A549 (cell line): ENCODE results near the gene SPATA31D4. TPM values are rescaled to one million over a fixed set of nuclear protein-coding genes. Genes with fewer than 3 reads are reported as not detected.
"Not testable (repeated sequence)": the region's sequence is repeated elsewhere in the genome, so short reads cannot be mapped to it uniquely, and the experiment has no call there.

Experiments
- ATAC-seq, 2 experiments: fragments of 200-7000 bp in 1 of 2; fragments of >200 bp in 1 of 2; cut with Nextera tagmentation in 1 of 2; cut with Tn5 transposase in 1 of 2; 3 replicates each; pipeline versions ENCODE4 v1.8.0 to v1.9.1; 2018 to 2020; ENCODE audit warnings: mild to moderate bottlenecking in 1 of 2, moderate library complexity in 1 of 2
- CTCF ChIA-PET: fragments of 300-600 bp; sonication (Branson Sonifier 250); formaldehyde crosslinking; extraction: SDS; loops from one replicate; lab custom pipeline; 2021; ENCODE audit warnings: antibody characterized with exemption, inconsistent platforms; lab: Yijun Ruan, JAX
- POLR2A ChIA-PET: fragments of 350-600 bp; formaldehyde crosslinking; extraction: SDS; loops from one replicate; lab custom pipeline; 2021; ENCODE audit warnings: antibody characterized with exemption, inconsistent platforms; lab: Yijun Ruan, JAX
- DNase-seq, 2 experiments: peaks; one replicate each; pipeline versions ENCODE4 v3.0.0 to v3.0.0-alpha.2; 2011 to 2016; ENCODE audit warnings: low read depth in 1 of 2, low spot score in 1 of 2
- FAIRE-seq: peaks from 2 replicates; lab custom pipeline; 2011; peaks lifted over from hg19 to GRCh38; lab: Jason Lieb, UNC
- H3K27ac ChIP-seq, 2 experiments: fragments of >200 bp; sonication (Bioruptor Twin); formaldehyde crosslinking; 3 replicates each; pipeline ENCODE4 v1.5.1; 2016 to 2017
- H3K4me1 ChIP-seq: fragments of >200 bp; sonication (Bioruptor Twin); formaldehyde crosslinking; 3 replicates; pipeline ENCODE4 v1.6.1; 2016
- H3K4me2 ChIP-seq: fragments of >200 bp; sonication (Bioruptor Twin); formaldehyde crosslinking; 3 replicates; pipeline ENCODE4 v1.6.1; 2016
- H3K4me3 ChIP-seq: fragments of >200 bp; sonication (Bioruptor Twin); formaldehyde crosslinking; 3 replicates; pipeline ENCODE4 v1.5.1; 2016
- H3K9me3 ChIP-seq: fragments of >200 bp; sonication (Bioruptor Twin); formaldehyde crosslinking; 3 replicates; pipeline ENCODE4 v1.6.1; 2016
- CBX2 ChIP-seq: fragments of 200-600 bp; sonication (generic); IDR thresholded peaks from 2 replicates; pipeline ENCODE4 v1.6.1; 2016; ENCODE audit warnings: low read depth, mild to moderate bottlenecking, borderline replicate concordance
- CBX8 ChIP-seq: fragments of 200-600 bp; sonication (generic); IDR thresholded peaks from 2 replicates; pipeline ENCODE4 v1.6.1; 2016
- CHD2 ChIP-seq: fragments of 150-350 bp; IDR thresholded peaks from 2 replicates; pipeline ENCODE4 v1.6.1; 2014; ENCODE audit warnings: low read length; ENCODE audit not compliant: partially characterized antibody
- EP300 ChIP-seq, 2 experiments: fragments of >200 bp; sonication (Bioruptor Twin); formaldehyde crosslinking; IDR thresholded peaks; 2 replicates in 1 of 2; 3 replicates in 1 of 2; pipeline ENCODE4 v1.6.1; 2016 to 2017
- ESRRA ChIP-seq: fragments of 150-350 bp; IDR thresholded peaks from 2 replicates; pipeline ENCODE4 v1.6.1; 2014; ENCODE audit warnings: mild to moderate bottlenecking, low read length, borderline replicate concordance
- FOSB ChIP-seq: fragments of 250-450 bp; sonication (Bioruptor Pico); IDR thresholded peaks from 2 replicates; pipeline ENCODE4 v1.5.0; 2020; ENCODE audit warnings: mild to moderate bottlenecking, moderate library complexity
- FOSL2 ChIP-seq, 2 experiments: fragments of 450-650 bp in 1 of 2; fragments of >200 bp in 1 of 2; sonication (Bioruptor Twin) in 1 of 2; formaldehyde crosslinking; IDR thresholded peaks; 2 replicates each; pipeline versions ENCODE4 v1.5.0 to v1.6.1; 2016 to 2020; ENCODE audit warnings: mild to moderate bottlenecking in 1 of 2, moderate library complexity in 1 of 2
- FOXS1 ChIP-seq: fragments of 250-450 bp; sonication (Bioruptor Pico); IDR thresholded peaks from 2 replicates; pipeline ENCODE4 v1.5.0; 2020; ENCODE audit warnings: mild to moderate bottlenecking, moderate library complexity
- GATA3 ChIP-seq: IDR thresholded peaks from 2 replicates; pipeline ENCODE4 v1.6.1; 2012; ENCODE audit warnings: borderline replicate concordance
- HDAC2 ChIP-seq: fragments of 200-600 bp; sonication (generic); IDR thresholded peaks from 2 replicates; pipeline ENCODE4 v1.6.1; 2016
- JUNB ChIP-seq: fragments of >200 bp; sonication (Bioruptor Twin); formaldehyde crosslinking; IDR thresholded peaks from 2 replicates; pipeline ENCODE4 v1.6.1; 2016
- KDM1A ChIP-seq: fragments of 200-600 bp; sonication (generic); IDR thresholded peaks from 2 replicates; pipeline ENCODE4 v1.6.1; 2016; ENCODE audit warnings: low read depth, mild to moderate bottlenecking
- KDM5A ChIP-seq: fragments of 200-600 bp; sonication (generic); IDR thresholded peaks from 2 replicates; pipeline ENCODE4 v1.6.1; 2016; ENCODE audit warnings: antibody characterized with exemption, mild to moderate bottlenecking
- MAZ ChIP-seq: fragments of 150-350 bp; IDR thresholded peaks from 2 replicates; pipeline ENCODE4 v1.6.1; 2014; ENCODE audit warnings: antibody characterized with exemption, low read depth, low read length, borderline replicate concordance
- NPAS2 ChIP-seq: fragments of 250-450 bp; sonication (Bioruptor Pico); IDR thresholded peaks from 2 replicates; pipeline ENCODE4 v1.8.0; 2022; ENCODE audit warnings: mild to moderate bottlenecking, moderate library complexity, borderline replicate concordance
- PHF8 ChIP-seq: fragments of 200-600 bp; sonication (generic); IDR thresholded peaks from 2 replicates; pipeline ENCODE4 v1.6.1; 2016; ENCODE audit warnings: low read depth, mild to moderate bottlenecking, antibody characterized with exemption, moderate library complexity, borderline replicate concordance
- POLR2A ChIP-seq: IDR thresholded peaks from 2 replicates; pipeline ENCODE4 v1.6.1; 2012; ENCODE audit warnings: mild to moderate bottlenecking, low read length
- RAD21 ChIP-seq, 2 experiments: fragments of >200 bp in 1 of 2; sonication (Bioruptor Twin) in 1 of 2; formaldehyde crosslinking in 1 of 2; IDR thresholded peaks in 1 of 2; conservative IDR thresholded peaks in 1 of 2; 2 replicates in 1 of 2; 3 replicates in 1 of 2; pipeline ENCODE4 v1.6.1; 2012 to 2018; ENCODE audit warnings: inconsistent platforms in 1 of 2
- RARB ChIP-seq: fragments of 250-450 bp; sonication (Bioruptor Pico); IDR thresholded peaks from 2 replicates; pipeline ENCODE4 v1.8.0; 2021; ENCODE audit warnings: mild to moderate bottlenecking, moderate library complexity
- RFX5 ChIP-seq: fragments of 450-650 bp; IDR thresholded peaks from 2 replicates; pipeline ENCODE4 v1.7.1; 2014; ENCODE audit warnings: antibody characterized with exemption, mild to moderate bottlenecking, moderate library complexity
- SREBF2 ChIP-seq: fragments of 450-650 bp; IDR thresholded peaks from 2 replicates; pipeline ENCODE4 v1.6.1; 2014; ENCODE audit warnings: mild to moderate bottlenecking, moderate library complexity
- WGBS: methylation state at CpG from one replicate; pipeline ENCODE4 v1.1.6; 2017; ENCODE audit errors: missing lambda C conversion rate; 5-methylcytosine and 5-hydroxymethylcytosine counted together
- polyA minus RNA-seq: library from RNA; depleted of rRNA, polyadenylated mRNA; stranded (reverse); fragments of >200 nt; gene quantifications from 2 replicates; pipeline ENCODE4 v1.2.3, GENCODE V29; 2011; rRNA and poly(A)+ RNA removed
- polyA plus RNA-seq, 4 experiments: library from polyadenylated mRNA; depleted of rRNA in 3 of 4; stranded (reverse); fragments of >200 nt; fragmentation: RNase III in 1 of 4; extraction: RNeasy Plus Mini Kit Qiagen cat#74134 plus additional on column Dnase treatment in 1 of 4; gene quantifications; 2 replicates in 3 of 4; 3 replicates in 1 of 4; pipeline ENCODE4 v1.2.3, GENCODE V29; 2011 to 2017
- TF ChIP-seq, protein P1 (sequence below): fragments of >200 bp; sonication (Bioruptor Twin); formaldehyde crosslinking; IDR thresholded peaks from 2 replicates; pipeline ENCODE4 v1.6.1; 2016
- TF ChIP-seq, protein P2 (sequence below): fragments of >200 bp; sonication (Bioruptor Twin); formaldehyde crosslinking; IDR thresholded peaks from 3 replicates; pipeline ENCODE4 v1.5.1; 2016
- TF ChIP-seq, protein P3 (sequence below): IDR thresholded peaks from 2 replicates; pipeline ENCODE4 v1.6.1; 2012; ENCODE audit warnings: low read depth, borderline replicate concordance

SPATA31D4 gene
- polyA plus RNA-seq (2011; rRNA removed) (not detected in 2 replicates), polyA plus RNA-seq (2017; fragmentation: RNase III; extraction: RNeasy Plus Mini Kit Qiagen cat#74134 plus additional on column Dnase treatment) (not detected in 3 replicates), polyA minus RNA-seq (not detected in 2 replicates)
- polyA plus RNA-seq (2012; cell fraction: cytosol; rRNA removed) = not detected in 2 replicates
- not detected in 2 replicates for polyA plus RNA-seq (2012; cell fraction: nucleus; rRNA removed)

DNA sequence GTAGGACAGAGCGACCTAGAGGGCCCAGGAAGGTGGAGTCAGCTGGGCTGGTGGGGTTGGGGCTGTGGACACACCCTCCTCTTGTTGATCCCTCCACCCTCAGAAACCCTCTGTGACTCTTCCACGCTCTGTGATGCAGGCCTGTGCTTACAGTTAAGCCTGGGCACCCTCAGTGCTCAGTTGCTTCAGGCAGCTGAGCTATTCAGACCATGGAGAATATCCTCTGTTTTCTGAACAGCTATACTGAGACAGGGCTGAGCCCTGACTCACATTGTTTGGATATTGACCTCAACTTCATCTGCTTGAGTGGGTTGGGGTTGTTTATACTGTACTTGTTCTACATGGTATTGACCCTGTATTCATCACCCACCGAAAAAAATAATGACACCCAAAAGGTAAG lies at the start of gene SPATA31D4:
Gene SPATA31D4 (plus strand): TSS at position 124 of the 400 bp plus-strand sequence. CDS start 86 bp downstream, at position 210.
- FAIRE-seq, H3K4me2 ChIP-seq, H3K27ac ChIP-seq, CTCF ChIA-PET, POLR2A ChIA-PET, DNase-seq, H3K4me1 ChIP-seq, H3K9me3 ChIP-seq, H3K4me3 ChIP-seq: not testable (repeated sequence)
- peak in 1 of 2 experiments; percentile 50; a peak in 1 of 6 replicates for ATAC-seq
- no CpG with 5 or more reads among the region's 3 CpGs for WGBS

DNA sequence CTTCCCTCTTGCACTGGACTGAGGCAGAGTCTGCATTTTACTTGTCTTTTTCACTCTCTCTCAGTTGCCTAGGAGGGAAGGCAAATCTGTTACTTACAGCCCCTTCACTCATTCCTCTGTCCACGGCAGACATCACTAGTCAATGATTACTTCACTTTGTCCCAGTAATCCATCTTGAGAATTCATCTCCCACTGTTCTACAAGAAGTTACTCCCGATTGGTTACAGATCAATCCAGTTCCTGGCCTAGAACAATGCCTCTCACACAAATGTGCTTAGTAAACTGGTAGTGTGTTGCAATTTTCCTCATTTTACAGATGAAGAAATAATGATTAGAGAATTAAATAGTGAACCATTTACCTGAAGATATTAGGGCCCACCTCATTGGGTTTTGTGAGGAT lies 49.7 kb upstream of the SPATA31D4 start:
- H3K4me2 ChIP-seq = no peak overlapping the region
- no peaks in the 10 kb centered on the region for H3K9me3 ChIP-seq
- no peak for FAIRE-seq
- POLR2A ChIA-PET = no interaction called here
- H3K4me1 ChIP-seq = peaks cover 9% of the 10 kb centered on the region; the same call in 1 of the 3 replicates
- CTCF ChIA-PET = no interaction called here
- TF ChIP-seq CBX2 = no peak
- no peak for ATAC-seq
- no peak overlapping the region for H3K4me3 ChIP-seq
- DNase-seq = no peak
- 74% methylated on average over 2 of the region's 2 CpGs for WGBS
- no peak overlapping the region for H3K27ac ChIP-seq

DNA sequence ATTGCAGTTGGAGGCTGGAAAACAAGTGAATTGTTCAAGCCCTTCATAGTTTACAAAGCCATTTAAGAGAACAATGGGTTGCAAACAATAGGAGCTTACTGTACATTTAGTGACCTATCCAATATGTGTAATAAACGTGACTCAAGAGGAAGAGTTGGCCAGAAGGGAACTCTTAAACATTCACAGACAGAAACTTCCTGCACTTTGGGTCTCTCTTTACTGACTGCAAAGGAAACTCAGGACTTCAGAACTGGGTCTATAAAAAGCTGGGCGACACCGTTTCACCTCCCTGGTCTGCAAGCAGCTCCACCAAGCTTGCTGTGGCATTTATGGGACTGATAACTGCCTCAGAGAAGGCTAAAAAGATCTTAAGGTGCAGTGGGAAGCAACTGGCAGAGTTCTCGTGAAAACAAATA lies 48.7 kb upstream of the SPATA31D4 start:
- no peak for TF ChIP-seq SREBF2
- TF ChIP-seq RFX5 = no peak
- no peak for TF ChIP-seq FOSB (CRISPR knock-in tag)
- TF ChIP-seq CBX2 = no peak
- no peak for TF ChIP-seq HDAC2
- TF ChIP-seq KDM1A = no peak
- no peak for TF ChIP-seq FOSL2 (IDR thresholded peaks at IDR 0.05)
- no peak for TF ChIP-seq FOSL2 (CRISPR knock-in tag; IDR thresholded peaks at IDR 0.05)
- TF ChIP-seq NPAS2 = no peak
- TF ChIP-seq, protein P1, sequence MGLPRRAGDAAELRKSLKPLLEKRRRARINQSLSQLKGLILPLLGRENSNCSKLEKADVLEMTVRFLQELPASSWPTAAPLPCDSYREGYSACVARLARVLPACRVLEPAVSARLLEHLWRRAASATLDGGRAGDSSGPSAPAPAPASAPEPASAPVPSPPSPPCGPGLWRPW = no peak
- 0 out of 6 replicates have a peak overlapping the region, but pooled peaks of 1 of the 2 experiments have one; percentile 3 for H3K27ac ChIP-seq
- WGBS = 44% methylated on average over 4 of the region's 4 CpGs
- no peak for DNase-seq
- peak overlapping the region; percentile 30; the same call in 2 of the 3 replicates for H3K4me2 ChIP-seq
- ChIA-PET CTCF (interaction anchor here (1.0 kb wide), 1 partner anchor 13 kb away, joined by 3 read pairs; no protein-coding TSS in a partner anchor), POLR2A (no interaction called here)
- FAIRE-seq = no peak
- H3K4me1 ChIP-seq = peaks cover 9% of the 10 kb centered on the region; the same call in 1 of the 3 replicates
- no peaks in the 10 kb centered on the region for H3K9me3 ChIP-seq
- H3K4me3 ChIP-seq = no peak overlapping the region
- ATAC-seq = peak in 1 of 2 experiments; percentile 51; a peak in 3 of 6 replicates

DNA sequence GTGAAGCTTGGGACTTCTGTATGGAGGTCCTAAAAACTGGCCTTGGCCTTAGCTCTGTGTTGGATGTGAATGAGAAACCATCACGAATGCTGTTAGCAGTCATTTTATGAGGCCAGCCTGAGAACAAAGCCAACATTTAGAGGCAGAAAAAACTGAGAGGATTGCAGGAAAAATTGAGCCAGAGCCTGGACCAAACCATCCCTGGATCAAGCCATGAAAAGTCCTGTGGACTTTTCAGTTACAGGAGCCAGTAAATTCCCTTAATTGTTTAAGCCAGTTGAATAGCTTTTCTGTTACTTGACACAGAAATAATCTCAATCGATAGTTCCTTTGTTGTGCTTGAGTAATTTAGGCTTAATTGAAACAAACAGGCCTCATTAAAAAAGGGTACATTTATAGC lies 42.6 kb upstream of the SPATA31D4 start:
- CTCF ChIA-PET = interaction anchor here (1.2 kb wide), 1 partner anchor 10 kb away, joined by 3 read pairs; no protein-coding TSS in a partner anchor
- WGBS = 56% methylated on average over 2 of the region's 2 CpGs
- TF ChIP-seq MAZ (no peak), ESRRA (no peak), RARB (CRISPR knock-in tag) (no peak), FOSB (CRISPR knock-in tag) (no peak), KDM5A (no peak)
- TF ChIP-seq, all 56 proteins: peak for 0
- H3K4me1 ChIP-seq = peaks cover 7% of the 10 kb centered on the region; the same call in 2 of the 3 replicates
- DNase-seq = no peak
- no peaks in the 10 kb centered on the region for H3K9me3 ChIP-seq
- no peak overlapping the region for H3K27ac ChIP-seq
- FAIRE-seq = no peak
- ATAC-seq = no peak
- H3K4me3 ChIP-seq = no peak overlapping the region
- POLR2A ChIA-PET = no interaction called here
- H3K4me2 ChIP-seq = no peak overlapping the region

DNA sequence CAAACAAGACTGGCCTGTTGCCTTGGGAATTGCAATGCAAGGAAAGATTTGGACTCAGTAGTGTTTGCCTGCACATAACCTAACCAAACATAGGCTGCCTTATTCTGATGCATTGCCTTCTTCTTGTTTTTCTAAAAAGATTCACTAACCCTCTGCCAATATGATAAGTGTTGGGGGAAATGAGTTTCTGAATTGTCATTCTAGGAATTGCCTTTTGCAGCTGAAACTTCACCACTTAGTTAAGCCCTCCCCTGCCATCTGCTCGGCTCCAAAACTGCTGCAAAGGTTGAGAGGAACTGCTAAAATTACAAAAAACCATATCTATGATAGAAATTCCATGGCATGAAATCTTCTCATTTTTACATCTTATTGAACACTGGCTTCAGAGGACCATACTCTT lies 41.6 kb upstream of the SPATA31D4 start:
- CTCF ChIA-PET = no interaction called here
- FAIRE-seq = no peak
- no peak for DNase-seq
- Histone ChIP-seq H3K27ac (no peak overlapping the region), H3K4me1 (peaks cover 8% of the 10 kb centered on the region; the same call in 2 of the 3 replicates), H3K9me3 (no peaks in the 10 kb centered on the region), H3K4me3 (no peak overlapping the region), H3K4me2 (no peak overlapping the region)
- WGBS = 81% methylated on average over 1 of the region's 1 CpG
- no peak for ATAC-seq
- POLR2A ChIA-PET = no interaction called here
- no peak for TF ChIP-seq GATA3
- no peak for TF ChIP-seq EP300 (IDR thresholded peaks at IDR 0.05)
- TF ChIP-seq ESRRA = no peak
- TF ChIP-seq RARB (CRISPR knock-in tag) = no peak
- no peak for TF ChIP-seq POLR2A
- TF ChIP-seq MAZ = no peak
- no peak for TF ChIP-seq CHD2
- no peak for TF ChIP-seq FOXS1 (CRISPR knock-in tag)
- TF ChIP-seq KDM1A = no peak
- no peak for TF ChIP-seq JUNB
- TF ChIP-seq, protein P2, sequence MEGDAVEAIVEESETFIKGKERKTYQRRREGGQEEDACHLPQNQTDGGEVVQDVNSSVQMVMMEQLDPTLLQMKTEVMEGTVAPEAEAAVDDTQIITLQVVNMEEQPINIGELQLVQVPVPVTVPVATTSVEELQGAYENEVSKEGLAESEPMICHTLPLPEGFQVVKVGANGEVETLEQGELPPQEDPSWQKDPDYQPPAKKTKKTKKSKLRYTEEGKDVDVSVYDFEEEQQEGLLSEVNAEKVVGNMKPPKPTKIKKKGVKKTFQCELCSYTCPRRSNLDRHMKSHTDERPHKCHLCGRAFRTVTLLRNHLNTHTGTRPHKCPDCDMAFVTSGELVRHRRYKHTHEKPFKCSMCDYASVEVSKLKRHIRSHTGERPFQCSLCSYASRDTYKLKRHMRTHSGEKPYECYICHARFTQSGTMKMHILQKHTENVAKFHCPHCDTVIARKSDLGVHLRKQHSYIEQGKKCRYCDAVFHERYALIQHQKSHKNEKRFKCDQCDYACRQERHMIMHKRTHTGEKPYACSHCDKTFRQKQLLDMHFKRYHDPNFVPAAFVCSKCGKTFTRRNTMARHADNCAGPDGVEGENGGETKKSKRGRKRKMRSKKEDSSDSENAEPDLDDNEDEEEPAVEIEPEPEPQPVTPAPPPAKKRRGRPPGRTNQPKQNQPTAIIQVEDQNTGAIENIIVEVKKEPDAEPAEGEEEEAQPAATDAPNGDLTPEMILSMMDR = no peak
- no peak for TF ChIP-seq CBX8
- no peak for TF ChIP-seq PHF8
- no peak for TF ChIP-seq RAD21 (conservative IDR thresholded peaks at IDR 0.05 in 1 of 2, IDR thresholded peaks at IDR 0.05 in 1 of 2)
- TF ChIP-seq, protein P3, sequence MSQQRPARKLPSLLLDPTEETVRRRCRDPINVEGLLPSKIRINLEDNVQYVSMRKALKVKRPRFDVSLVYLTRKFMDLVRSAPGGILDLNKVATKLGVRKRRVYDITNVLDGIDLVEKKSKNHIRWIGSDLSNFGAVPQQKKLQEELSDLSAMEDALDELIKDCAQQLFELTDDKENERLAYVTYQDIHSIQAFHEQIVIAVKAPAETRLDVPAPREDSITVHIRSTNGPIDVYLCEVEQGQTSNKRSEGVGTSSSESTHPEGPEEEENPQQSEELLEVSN = no peak
